Hepatocyte (in vitro differentiated cells): Measurements from ENCODE around the gene PTCRA.

Experiments used
- EZH2 ChIP-seq: fragments of 200-600 bp; sonication (generic); IDR thresholded peaks from 2 replicates; pipeline ENCODE4 v1.6.1; 2016; ENCODE audit warnings: antibody characterized with exemption, mild to moderate bottlenecking, borderline replicate concordance
- EZH2phosphoT487 ChIP-seq: fragments of 200-600 bp; sonication (generic); IDR thresholded peaks from one replicate; pipeline ENCODE4 v1.6.1; 2018; ENCODE audit warnings: antibody characterized with exemption, mild to moderate bottlenecking, low read depth, moderate library complexity; ENCODE audit not compliant: unreplicated experiment, severe bottlenecking
- TF ChIP-seq, protein P1 (sequence below): fragments of 200-600 bp; sonication (generic); IDR thresholded peaks from 2 replicates; pipeline ENCODE4 v1.5.1; 2016; ENCODE audit warnings: antibody characterized with exemption, mild to moderate bottlenecking; ENCODE audit not compliant: poor library complexity

DNA sequence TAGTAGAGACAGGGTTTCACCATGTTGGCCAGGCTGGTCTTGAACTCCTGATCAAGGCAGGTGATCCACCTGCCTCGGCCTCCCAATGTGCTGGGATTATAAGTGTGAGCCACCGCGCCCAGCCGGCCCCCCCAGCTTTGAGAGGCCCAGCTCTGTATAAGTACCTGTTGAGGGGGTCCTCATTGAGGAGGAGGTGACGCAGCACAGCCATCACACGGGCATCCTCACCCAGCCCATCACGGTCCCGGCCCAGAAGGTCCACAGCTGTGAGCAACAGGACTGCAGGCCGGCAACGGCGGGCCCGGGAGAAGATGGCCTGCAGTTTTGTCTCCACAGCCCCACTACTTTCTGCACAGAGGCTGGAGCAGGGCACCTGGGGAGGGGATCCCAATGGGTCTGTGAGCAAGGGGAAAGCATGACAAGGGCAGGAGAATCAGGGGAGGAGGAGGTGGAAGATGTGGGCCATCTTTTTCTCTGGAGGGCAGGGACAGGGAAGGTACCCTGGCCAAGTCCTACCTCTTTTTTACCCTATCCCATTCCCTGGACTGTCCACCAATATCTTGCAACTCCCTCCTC is 52.4 kb downstream of the PTCRA start:
- TF ChIP-seq, protein P1, sequence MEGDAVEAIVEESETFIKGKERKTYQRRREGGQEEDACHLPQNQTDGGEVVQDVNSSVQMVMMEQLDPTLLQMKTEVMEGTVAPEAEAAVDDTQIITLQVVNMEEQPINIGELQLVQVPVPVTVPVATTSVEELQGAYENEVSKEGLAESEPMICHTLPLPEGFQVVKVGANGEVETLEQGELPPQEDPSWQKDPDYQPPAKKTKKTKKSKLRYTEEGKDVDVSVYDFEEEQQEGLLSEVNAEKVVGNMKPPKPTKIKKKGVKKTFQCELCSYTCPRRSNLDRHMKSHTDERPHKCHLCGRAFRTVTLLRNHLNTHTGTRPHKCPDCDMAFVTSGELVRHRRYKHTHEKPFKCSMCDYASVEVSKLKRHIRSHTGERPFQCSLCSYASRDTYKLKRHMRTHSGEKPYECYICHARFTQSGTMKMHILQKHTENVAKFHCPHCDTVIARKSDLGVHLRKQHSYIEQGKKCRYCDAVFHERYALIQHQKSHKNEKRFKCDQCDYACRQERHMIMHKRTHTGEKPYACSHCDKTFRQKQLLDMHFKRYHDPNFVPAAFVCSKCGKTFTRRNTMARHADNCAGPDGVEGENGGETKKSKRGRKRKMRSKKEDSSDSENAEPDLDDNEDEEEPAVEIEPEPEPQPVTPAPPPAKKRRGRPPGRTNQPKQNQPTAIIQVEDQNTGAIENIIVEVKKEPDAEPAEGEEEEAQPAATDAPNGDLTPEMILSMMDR, result no peak
- no peak for TF ChIP-seq EZH2
- TF ChIP-seq EZH2phosphoT487, result no peak
